Lung microvascular endothelial cell (primary cell): ENCODE results near the gene FRRS1. TPM values are rescaled to one million over a fixed set of nuclear protein-coding genes. Genes with fewer than 3 reads are reported as not detected.
"Not testable (repeated sequence)": the region's sequence is repeated elsewhere in the genome, so short reads cannot be mapped to it uniquely, and the experiment has no call there.

Experiments
- DNase-seq, 2 donors: peaks; one replicate each; pipeline versions ENCODE4 v3.0.0 to v3.0.0-alpha.2; 2010; ENCODE audit warnings: low read depth in 2 of 2
- total RNA-seq: library from RNA; depleted of rRNA; stranded (reverse); fragments of >200 nt; gene quantifications from 2 replicates; pipeline ENCODE4 v1.2.1, GENCODE V29; 2014

Gene FRRS1
- total RNA-seq, 1 donor from 2014 or later = 0.20 TPM

- no peak for DNase-seq
Observed at GRCh38 chr1:99764909-99765308, 1.5 kb downstream of the FRRS1 start.

- no peak for DNase-seq
Observed at GRCh38 chr1:99764439-99764838, 2.0 kb downstream of the FRRS1 start.

GRCh38 chr1:99763956-99764355 is 2.5 kb downstream of the FRRS1 start:
- DNase-seq = no peak

GRCh38 chr1:99761774-99762173 is 4.7 kb downstream of the FRRS1 start:
- no peak for DNase-seq

- no peak for DNase-seq
Observed at GRCh38 chr1:99759518-99760160, 6.8 kb downstream of the FRRS1 start.

- not testable (repeated sequence) for DNase-seq
Observed at GRCh38 chr1:99758686-99759517, 7.5 kb downstream of the FRRS1 start.

- DNase-seq = no peak
Observed at GRCh38 chr1:99758073-99758511, 8.3 kb downstream of the FRRS1 start.

GRCh38 chr1:99756598-99756997 is 9.8 kb downstream of the FRRS1 start:
- DNase-seq = no peak

GRCh38 chr1:99755664-99756063 is 10.8 kb downstream of the FRRS1 start:
- no peak for DNase-seq

GRCh38 chr1:99754697-99755096 is 11.7 kb downstream of the FRRS1 start:
- DNase-seq = no peak

- no peak for DNase-seq
Observed at GRCh38 chr1:99754055-99754626, 12.3 kb downstream of the FRRS1 start.

GRCh38 chr1:99751877-99752504 is 14.4 kb downstream of the FRRS1 start:
- no peak for DNase-seq

- no peak for DNase-seq
Observed at GRCh38 chr1:99749504-99750347, 16.7 kb downstream of the FRRS1 start.

GRCh38 chr1:99748419-99748818 is 18.0 kb downstream of the FRRS1 start:
- no peak for DNase-seq

- no peak for DNase-seq
Observed at GRCh38 chr1:99745684-99746083, 20.8 kb downstream of the FRRS1 start.

- no peak for DNase-seq
Observed at GRCh38 chr1:99745061-99745460, 21.4 kb downstream of the FRRS1 start.

GRCh38 chr1:99740141-99740540 is 26.3 kb downstream of the FRRS1 start:
- DNase-seq = no peak

- no peak for DNase-seq
Observed at GRCh38 chr1:99738858-99739465, 27.5 kb downstream of the FRRS1 start.

GRCh38 chr1:99737016-99737415 is 29.4 kb downstream of the FRRS1 start:
- peak; percentile 82 to 88 for DNase-seq

GRCh38 chr1:99735852-99736251 is 30.6 kb downstream of the FRRS1 start:
- DNase-seq = no peak

- DNase-seq = no peak
Observed at GRCh38 chr1:99731384-99731783, 35.1 kb downstream of the FRRS1 start.
